Kidney (tissue), 14 donors: ENCODE results near the gene HBB. TPM values are rescaled to one million over a fixed set of nuclear protein-coding genes. Genes with fewer than 3 reads are reported as not detected.

ENCODE experiments used
- DNase-seq, 5 donors: peaks; one replicate each; pipeline ENCODE4 v3.0.0-alpha.2; 2013 to 2020
- FAIRE-seq: peaks from 2 replicates; lab custom pipeline; 2012; peaks lifted over from hg19 to GRCh38; lab: Jason Lieb, UNC
- H3K27ac ChIP-seq, 2 donors: one replicate each; pipeline ENCODE4 v1.7.0; 2013; ENCODE audit warnings: low read depth in 2 of 2, low read length in 2 of 2, inconsistent platforms in 1 of 2
- H3K27me3 ChIP-seq: one replicate; pipeline ENCODE4 v1.7.1; 2013; ENCODE audit warnings: low read length, inconsistent platforms; ENCODE audit not compliant: control insufficient read depth, insufficient read depth
- H3K36me3 ChIP-seq, 3 donors: one replicate each; pipeline versions ENCODE4 v1.7.0 to v1.7.1; 2013; ENCODE audit warnings: low read length in 3 of 3, control low read depth in 1 of 3, inconsistent platforms in 1 of 3; ENCODE audit not compliant: insufficient read depth in 3 of 3, control insufficient read depth in 2 of 3
- H3K4me1 ChIP-seq, 3 donors: one replicate each; pipeline versions ENCODE4 v1.7.0 to v1.7.1; 2013; ENCODE audit warnings: low read length in 3 of 3, inconsistent platforms in 1 of 3, low read depth in 1 of 3; ENCODE audit not compliant: control insufficient read depth in 2 of 3, insufficient read depth in 2 of 3
- H3K4me3 ChIP-seq, 3 donors: one replicate each; pipeline versions ENCODE4 v1.7.0 to v1.8.1; 2013; ENCODE audit warnings: low read length in 3 of 3, control low read depth in 1 of 3, inconsistent platforms in 1 of 3
- H3K9ac ChIP-seq, 3 donors: one replicate each; pipeline versions ENCODE4 v1.7.0 to v1.7.1; 2013; ENCODE audit warnings: low read length in 3 of 3, control low read depth in 1 of 3, inconsistent platforms in 1 of 3
- H3K9me3 ChIP-seq, 3 donors: one replicate each; pipeline versions ENCODE4 v1.7.0 to v1.7.1; 2013; ENCODE audit warnings: low read length in 3 of 3, control low read depth in 1 of 3, inconsistent platforms in 1 of 3; ENCODE audit not compliant: control insufficient read depth in 2 of 3, insufficient read depth in 1 of 3
- CTCF ChIP-seq: IDR thresholded peaks from 3 replicates; pipeline ENCODE4 v1.5.1; 2012; ENCODE audit warnings: mild to moderate bottlenecking, moderate library complexity, borderline replicate concordance; ENCODE audit not compliant: insufficient read depth; ENCODE audit errors: extremely low read depth
- intact Hi-C: fragments of 100-400 bp; cut with DNase I; formaldehyde crosslinking; loops from one replicate; pipeline ENCODE4 v1.11.1; 2022
- polyA plus RNA-seq: library from polyadenylated mRNA; stranded (reverse); fragments of 350-450 nt; fragmentation: Illumina TruSeq; extraction: RNeasy Lipid Tissue Mini Kit (QIAGEN cat#74804); gene quantifications from one replicate; pipeline ENCODE4 v1.2.3, GENCODE V29; 2014; ENCODE audit warnings: low read depth, low replicate concordance; ENCODE audit not compliant: insufficient read depth
- total RNA-seq: library from RNA; stranded (reverse); fragmentation: NEBNext Ultra II Directional; extraction: Animal tissue kit (Norgen Biotek cat#: 25700); gene quantifications from one replicate; pipeline ENCODE4 v1.2.1, GENCODE V29; 2021
- donor health status: control.
- donor health status: control.
- donor health status: control.
- donor health status: control.
- donor health status: control.
- donor health status: DM: yes; HTN: yes; CAD: no.
- donor health status: Normal renal cell carcinoma (clear cell type).

The HBB gene
- total and polyA plus RNA-seq, 2 donors from 2014 or later: 10.9 to 59.9 TPM

- Histone ChIP-seq H3K36me3 (no peaks in the 10 kb centered on the region), H3K9me3 (no peaks in the 10 kb centered on the region), H3K27ac (no peak overlapping the region), H3K4me1 (peaks cover 0 to 6% (median 0%) of the 10 kb centered on the region in 3 donors), H3K4me3 (no peak overlapping the region), H3K27me3 (no peaks in the 10 kb centered on the region), H3K9ac (no peak overlapping the region)
- no peak for TF ChIP-seq CTCF
- intact Hi-C loops: no loop called here
- DNase-seq: no peak
- no peak for FAIRE-seq
Observed at GRCh38 chr11:5233307-5233706, 6.4 kb upstream of the HBB start.

DNA sequence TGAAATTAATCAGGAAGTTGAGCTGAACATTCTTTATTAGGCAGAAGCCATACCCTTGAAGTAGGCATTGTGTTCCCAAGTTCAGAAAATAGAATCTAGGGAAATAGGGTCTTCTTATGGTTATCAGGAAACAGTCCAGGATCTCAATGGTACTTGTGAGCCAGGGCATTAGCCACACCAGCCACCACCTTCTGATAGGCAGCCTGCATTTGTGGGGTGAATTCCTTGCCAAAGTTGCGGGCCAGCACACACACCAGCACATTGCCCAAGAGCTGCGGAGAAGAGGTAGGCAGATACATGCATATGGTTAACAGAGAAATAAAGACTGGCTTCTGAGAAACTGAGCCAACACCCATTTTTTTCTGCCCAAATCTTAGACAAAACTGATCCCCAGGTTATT is 6.0 kb upstream of the HBB start:
- no peak for TF ChIP-seq CTCF
- H3K9me3 ChIP-seq: no peaks in the 10 kb centered on the region
- no peak overlapping the region for H3K4me3 ChIP-seq
- intact Hi-C loops: no loop called here
- no peaks in the 10 kb centered on the region for H3K36me3 ChIP-seq
- H3K27me3 ChIP-seq: no peaks in the 10 kb centered on the region
- no peak overlapping the region for H3K27ac ChIP-seq
- peaks cover 0 to 6% (median 0%) of the 10 kb centered on the region in 3 donors for H3K4me1 ChIP-seq
- H3K9ac ChIP-seq: no peak overlapping the region
- FAIRE-seq (no peak), DNase-seq (no peak)

DNA sequence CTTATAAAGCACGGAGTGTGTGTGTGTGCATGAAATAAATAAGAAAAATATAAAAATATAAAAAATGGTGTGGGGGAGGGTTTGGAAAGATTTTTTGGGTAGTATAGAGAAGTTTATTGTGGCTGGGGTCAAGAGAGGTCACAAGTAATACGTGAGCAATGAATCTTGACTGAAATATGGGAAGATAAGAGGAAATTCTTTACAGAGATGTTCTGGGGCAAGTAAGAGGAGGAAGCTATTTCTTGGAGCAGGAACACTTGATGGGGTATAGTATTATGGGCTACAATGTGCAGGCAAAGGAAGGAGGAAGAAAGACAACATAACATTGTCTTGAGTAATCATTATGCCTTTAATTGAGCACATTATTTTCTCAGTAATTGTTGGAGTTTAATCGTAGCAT is 5.3 kb upstream of the HBB start:
- DNase-seq (no peak), FAIRE-seq (no peak)
- intact Hi-C loops: no loop called here
- Histone ChIP-seq H3K4me3 (no peak overlapping the region), H3K27me3 (no peaks in the 10 kb centered on the region), H3K36me3 (no peaks in the 10 kb centered on the region), H3K27ac (no peak overlapping the region), H3K9ac (no peak overlapping the region), H3K9me3 (no peaks in the 10 kb centered on the region), H3K4me1 (peaks cover 0 to 6% (median 0%) of the 10 kb centered on the region in 3 donors)
- TF ChIP-seq CTCF: no peak

GRCh38 chr11:5231111-5231510 is 4.2 kb upstream of the HBB start:
- FAIRE-seq (no peak), DNase-seq (no peak)
- no peaks in the 10 kb centered on the region for H3K36me3 ChIP-seq
- intact Hi-C loops: no loop called here
- no peak overlapping the region for H3K4me3 ChIP-seq
- no peak for TF ChIP-seq CTCF
- H3K9ac ChIP-seq: no peak overlapping the region
- peaks cover 0 to 6% (median 0%) of the 10 kb centered on the region in 3 donors for H3K4me1 ChIP-seq
- H3K9me3 ChIP-seq: no peaks in the 10 kb centered on the region
- no peaks in the 10 kb centered on the region for H3K27me3 ChIP-seq
- H3K27ac ChIP-seq: no peak overlapping the region
